ENCODE measurements around the gene MAPK6.

MAPK6 gene

DNA sequence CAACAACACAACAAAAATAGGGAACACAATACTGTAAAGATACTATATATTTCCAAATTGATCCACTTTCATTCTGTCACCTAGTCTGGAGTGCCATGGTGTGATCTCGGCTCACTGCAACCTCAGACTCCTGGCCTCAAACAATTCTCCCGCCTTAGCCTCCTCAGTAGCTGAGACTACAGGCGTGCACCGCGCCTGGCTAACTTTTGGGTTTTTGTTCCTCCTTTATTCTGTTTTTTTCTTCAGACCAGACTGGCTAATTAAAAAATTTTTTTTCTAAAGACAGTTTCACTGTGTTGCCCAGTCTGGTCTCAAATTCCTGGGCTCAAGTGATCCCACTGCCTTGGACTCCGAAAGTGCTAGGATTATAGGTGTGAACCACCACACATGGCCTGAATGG lies 88.2 kb downstream of the MAPK6 start:
- no peak for FAIRE-seq
- no peak for TF ChIP-seq POLR2A (IDR thresholded peaks at IDR 0.05; ENCODE audit: low read depth, low read length)
- no peak for TF ChIP-seq POU2F2 (IDR thresholded peaks at IDR 0.05; ENCODE audit: low read depth, low read length)
- TF ChIP-seq TAF1 (IDR thresholded peaks at IDR 0.05; ENCODE audit: low read depth, low read length), result no peak
- no peak for TF ChIP-seq SPI1 (IDR thresholded peaks at IDR 0.05; ENCODE audit: low read depth, low read length)
- no peak for TF ChIP-seq POLR2AphosphoS5 (IDR thresholded peaks at IDR 0.05; ENCODE audit: low read depth, low read length)
- TF ChIP-seq PAX5 (IDR thresholded peaks at IDR 0.05; ENCODE audit: insufficient read depth, low read length, severe bottlenecking), result no peak
- DNase-seq (ENCODE audit: insufficient read length, low spot score), result no peak

DNA sequence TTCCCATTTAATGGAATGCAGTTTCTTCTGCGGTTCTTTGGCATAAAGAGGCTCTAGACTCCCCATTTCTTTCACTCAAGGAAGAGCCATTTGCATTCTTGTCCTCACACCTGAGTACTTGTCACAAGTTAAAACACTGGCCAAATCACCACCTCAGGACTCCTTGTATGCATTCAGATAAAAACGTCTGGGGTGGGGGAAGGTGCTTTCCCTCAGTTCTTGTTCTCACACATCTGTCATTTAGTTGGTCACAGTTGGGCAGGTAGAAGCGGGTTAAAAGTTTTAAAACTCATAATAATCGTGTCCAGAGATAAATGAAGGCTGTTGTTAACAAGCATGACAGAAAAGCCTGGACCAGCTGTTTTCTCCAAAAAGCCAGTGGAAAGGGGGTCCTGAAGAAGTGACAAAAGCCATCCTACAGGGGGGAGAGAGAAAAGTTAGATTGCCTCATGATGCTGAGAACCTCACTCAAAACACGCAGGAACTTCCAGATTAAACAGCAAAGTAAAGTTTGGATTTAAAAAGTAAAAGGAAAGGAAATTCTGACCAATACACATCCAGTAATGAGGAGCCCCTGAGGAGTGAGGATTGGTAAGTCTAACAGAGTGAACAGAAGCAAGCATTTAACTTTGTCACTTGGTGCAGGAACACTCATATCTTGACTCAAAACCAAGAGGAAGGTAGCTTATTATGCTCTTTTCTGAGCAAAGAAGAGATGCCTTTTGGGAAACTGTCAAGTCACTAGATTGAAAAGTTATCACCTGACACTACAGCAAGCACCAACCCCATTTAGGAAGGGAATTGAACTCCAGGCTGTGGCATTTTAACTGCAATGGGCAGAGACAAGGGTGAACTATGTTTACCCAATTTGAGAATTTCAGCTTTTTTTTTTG lies 90.8 kb downstream of the MAPK6 start:
- DNase-seq (ENCODE audit: insufficient read length, low spot score) (no peak), FAIRE-seq (peak; percentile 57)
- TF ChIP-seq POLR2A (IDR thresholded peaks at IDR 0.05; ENCODE audit: low read depth, low read length), result no peak; the same call in 1 of the 2 replicates
- no peak for TF ChIP-seq SPI1 (IDR thresholded peaks at IDR 0.05; ENCODE audit: low read depth, low read length)
- peak; percentile 88 for TF ChIP-seq PAX5 (IDR thresholded peaks at IDR 0.05; ENCODE audit: insufficient read depth, low read length, severe bottlenecking)
- peak; percentile 15; the same call in 1 of the 2 replicates for TF ChIP-seq POLR2AphosphoS5 (IDR thresholded peaks at IDR 0.05; ENCODE audit: low read depth, low read length)
- no peak; the same call in 1 of the 2 replicates for TF ChIP-seq TAF1 (IDR thresholded peaks at IDR 0.05; ENCODE audit: low read depth, low read length)
- TF ChIP-seq POU2F2 (IDR thresholded peaks at IDR 0.05; ENCODE audit: low read depth, low read length), result peak; percentile 91; the same call in 1 of the 2 replicates

DNA sequence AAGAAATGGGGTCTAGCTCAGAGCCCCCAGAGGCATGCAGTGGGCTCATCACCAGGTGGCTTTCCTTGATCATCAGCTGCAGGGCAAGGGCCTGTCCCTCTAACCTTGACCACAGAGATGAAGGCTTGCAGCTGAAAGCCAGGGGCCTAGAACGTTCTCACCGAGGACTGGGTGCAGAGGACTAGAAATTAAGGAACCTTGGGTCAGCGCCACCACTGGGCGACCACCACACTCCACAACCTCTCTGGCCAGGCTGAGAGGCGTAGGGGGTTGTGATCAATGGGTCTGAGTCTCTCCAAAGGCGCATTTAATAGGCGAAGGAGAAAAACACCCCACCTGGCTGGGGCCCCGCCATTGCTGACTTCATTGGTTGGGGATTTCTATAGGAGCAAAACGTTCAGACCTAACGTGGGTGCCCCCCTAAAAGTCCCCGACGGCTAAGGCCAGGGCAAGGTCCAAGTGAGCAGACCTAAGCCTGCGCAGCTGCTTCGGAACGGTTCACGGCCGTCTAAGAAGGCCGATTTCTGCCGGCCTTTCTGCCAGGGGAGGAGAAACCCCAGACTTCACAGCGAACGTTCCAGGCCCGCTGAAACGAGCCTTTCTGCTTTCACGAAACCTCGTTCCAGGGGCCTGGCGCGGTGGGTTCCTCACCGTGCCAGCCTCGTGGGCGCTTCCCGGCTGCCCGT lies 92.6 kb downstream of the MAPK6 start:
- DNase-seq (ENCODE audit: insufficient read length, low spot score) (no peak), FAIRE-seq (no peak)
- TF ChIP-seq POU2F2 (IDR thresholded peaks at IDR 0.05; ENCODE audit: low read depth, low read length), result peak; percentile 4; the same call in 1 of the 2 replicates
- TF ChIP-seq POLR2A (IDR thresholded peaks at IDR 0.05; ENCODE audit: low read depth, low read length), result peak; percentile 56
- TF ChIP-seq POLR2AphosphoS5 (IDR thresholded peaks at IDR 0.05; ENCODE audit: low read depth, low read length), result 0 out of 2 replicates have a peak, but pooled peaks have one; percentile 11
- no peak; the same call in 1 of the 2 replicates for TF ChIP-seq TAF1 (IDR thresholded peaks at IDR 0.05; ENCODE audit: low read depth, low read length)

DNA sequence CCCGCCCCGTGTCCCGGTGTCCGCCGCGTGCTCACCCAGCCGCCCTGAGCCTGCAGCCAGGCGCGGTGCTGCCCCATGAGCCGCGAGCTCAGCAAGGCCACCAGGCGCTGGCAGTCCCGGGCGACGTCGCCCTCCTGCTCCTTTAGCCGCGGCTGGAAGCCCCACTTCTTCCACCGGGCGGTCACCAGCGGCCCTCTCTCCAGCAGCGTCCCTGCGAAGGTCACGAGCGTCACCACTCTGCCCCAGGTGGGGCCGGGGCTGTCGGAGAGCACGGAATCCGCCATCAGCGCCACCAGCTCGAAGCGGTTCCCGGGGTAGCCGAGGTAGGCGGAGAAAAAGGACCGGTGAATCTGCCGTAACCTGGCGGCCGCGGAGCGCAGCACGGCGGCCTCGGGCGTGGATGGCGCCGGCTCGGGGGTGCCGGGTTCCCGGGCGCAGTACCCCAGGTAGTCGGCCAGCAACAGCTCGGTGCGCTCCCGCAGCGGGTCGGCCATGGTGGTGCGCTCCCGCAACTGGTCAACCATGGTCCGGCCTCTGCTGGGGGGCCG lies 93.3 kb downstream of the MAPK6 start:
- DNase-seq (ENCODE audit: insufficient read length, low spot score), result peak; percentile 63
- TF ChIP-seq SPI1 (IDR thresholded peaks at IDR 0.05; ENCODE audit: low read depth, low read length) (no peak), POLR2AphosphoS5 (IDR thresholded peaks at IDR 0.05; ENCODE audit: low read depth, low read length) (0 out of 2 replicates have a peak, but pooled peaks have one; percentile 21)
- FAIRE-seq, result peak; percentile 72

DNA sequence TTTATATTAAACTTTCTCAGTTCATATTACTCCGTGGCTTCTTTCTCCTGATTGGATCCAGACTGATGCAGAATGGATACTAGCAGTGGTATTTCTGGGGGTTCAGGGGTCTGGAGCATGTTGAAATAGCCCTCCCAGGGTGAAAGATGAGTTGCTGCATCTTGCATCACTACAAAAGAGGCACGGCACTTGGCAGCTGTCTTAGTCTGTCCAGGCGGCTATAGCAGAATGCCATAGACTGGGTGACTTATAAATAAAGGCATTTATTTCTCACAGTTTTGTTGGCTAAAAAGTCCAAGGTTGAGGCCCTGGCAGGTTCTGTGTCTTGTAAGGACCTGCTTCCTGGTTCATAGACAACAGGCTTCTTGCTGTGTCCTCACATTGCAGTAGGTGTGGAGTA lies 94.2 kb downstream of the MAPK6 start:
- FAIRE-seq (no peak), DNase-seq (ENCODE audit: insufficient read length, low spot score) (no peak)
- TF ChIP-seq POLR2A (IDR thresholded peaks at IDR 0.05; ENCODE audit: low read depth, low read length) (no peak), TAF1 (IDR thresholded peaks at IDR 0.05; ENCODE audit: low read depth, low read length) (no peak), POU2F2 (IDR thresholded peaks at IDR 0.05; ENCODE audit: low read depth, low read length) (no peak), PAX5 (IDR thresholded peaks at IDR 0.05; ENCODE audit: insufficient read depth, low read length, severe bottlenecking) (no peak)

DNA sequence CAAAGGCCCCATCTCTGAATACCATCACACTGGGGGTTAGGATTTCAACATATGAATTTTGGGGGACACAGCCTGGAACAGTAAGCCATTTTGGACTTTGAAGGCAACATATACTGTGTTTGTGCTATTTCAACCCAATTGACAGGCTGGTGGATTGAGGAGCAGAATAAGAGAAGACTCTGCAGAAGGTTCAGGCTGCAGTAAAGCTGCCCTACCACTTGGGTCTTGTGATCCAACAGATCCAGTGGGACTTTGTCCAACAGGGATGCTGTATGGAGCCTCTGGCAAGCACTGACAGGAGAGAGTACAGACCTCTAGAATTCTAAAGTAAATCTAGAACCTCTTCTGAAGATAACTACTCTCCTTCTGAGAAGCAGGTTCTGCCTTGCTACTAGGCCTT lies 94.7 kb downstream of the MAPK6 start:
- no peak for DNase-seq (ENCODE audit: insufficient read length, low spot score)
- no peak for FAIRE-seq
- TF ChIP-seq POLR2AphosphoS5 (IDR thresholded peaks at IDR 0.05; ENCODE audit: low read depth, low read length), result no peak
- TF ChIP-seq PAX5 (IDR thresholded peaks at IDR 0.05; ENCODE audit: insufficient read depth, low read length, severe bottlenecking), result no peak
- TF ChIP-seq TAF1 (IDR thresholded peaks at IDR 0.05; ENCODE audit: low read depth, low read length), result no peak

DNA sequence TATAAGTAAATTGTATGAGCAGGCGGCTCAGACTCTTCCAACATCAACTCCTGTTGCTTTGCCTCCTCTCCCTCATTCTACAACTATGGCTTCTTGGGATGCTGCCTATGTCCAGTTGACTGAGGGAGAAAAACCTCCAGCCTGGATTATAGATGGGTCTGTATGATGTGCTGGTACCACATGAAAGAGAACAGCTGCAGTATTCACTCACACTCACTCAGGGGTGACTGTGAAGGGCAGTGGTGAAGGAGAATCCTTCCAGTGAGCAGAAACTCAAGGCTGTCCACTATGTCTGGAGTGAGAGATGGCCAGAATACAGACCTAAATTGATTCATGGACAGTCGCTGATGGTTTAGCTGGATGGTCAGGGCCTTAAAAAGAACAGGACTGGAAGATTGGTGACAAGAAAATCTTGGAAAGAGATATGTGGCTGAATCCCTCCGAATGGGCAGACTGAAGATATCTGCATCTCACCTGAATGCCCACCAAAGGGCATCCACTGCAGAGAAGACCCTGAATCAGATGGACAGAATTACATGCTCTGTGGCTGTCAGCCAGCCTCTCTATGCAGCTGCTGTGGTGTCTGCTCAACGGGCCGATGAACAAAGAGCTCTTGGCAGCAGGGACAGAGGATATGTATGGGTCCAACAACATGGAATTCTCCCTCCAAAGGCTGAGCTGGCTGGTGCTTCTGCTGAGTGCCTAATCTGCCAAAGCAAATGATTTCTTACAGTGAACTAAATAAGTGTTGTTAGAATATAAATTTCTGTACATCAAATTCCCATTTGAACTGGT lies 95.4 kb downstream of the MAPK6 start:
- no peak for DNase-seq (ENCODE audit: insufficient read length, low spot score)
- peak; percentile 31 for FAIRE-seq
- no peak for TF ChIP-seq POU2F2 (IDR thresholded peaks at IDR 0.05; ENCODE audit: low read depth, low read length)

DNA sequence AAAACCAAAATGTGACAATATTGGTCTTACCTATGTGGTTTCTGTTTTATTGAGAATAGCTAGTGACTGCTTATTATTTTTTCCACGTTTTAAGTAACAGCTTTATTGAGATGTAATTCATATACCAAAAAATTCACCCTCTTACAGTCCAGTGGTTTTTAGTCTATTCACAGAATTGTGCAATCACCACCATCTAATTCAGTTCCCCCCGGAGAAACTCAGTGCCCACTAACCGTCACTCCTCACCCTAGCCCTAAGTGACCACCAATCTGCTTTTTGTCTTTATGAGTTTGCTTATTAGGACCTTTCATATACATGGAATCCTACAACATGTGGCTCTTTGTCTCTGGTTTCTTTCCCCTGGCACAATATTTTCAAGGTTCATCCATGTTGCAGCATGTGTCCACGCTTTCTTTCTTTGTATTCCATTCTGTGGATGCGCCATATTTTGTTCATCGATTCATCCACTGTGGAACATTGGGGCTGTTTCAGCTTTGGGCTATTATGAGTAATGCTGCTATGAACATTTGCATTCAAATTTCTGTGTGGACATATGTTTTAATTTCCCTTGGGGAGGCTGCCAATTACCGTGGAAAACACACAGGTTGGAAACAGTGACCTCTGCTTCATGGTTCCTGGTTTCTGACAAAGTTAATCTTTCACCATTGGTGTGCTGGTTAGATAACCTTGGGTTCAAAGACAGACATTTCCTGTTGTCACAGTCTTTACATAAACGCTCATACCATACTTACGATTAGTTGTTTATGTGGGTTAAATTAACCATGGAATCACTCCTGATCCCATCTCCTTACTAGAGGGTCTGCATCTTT lies 96.8 kb downstream of the MAPK6 start:
- DNase-seq (ENCODE audit: insufficient read length, low spot score) (no peak), FAIRE-seq (peak; percentile 47)
- TF ChIP-seq PAX5 (IDR thresholded peaks at IDR 0.05; ENCODE audit: insufficient read depth, low read length, severe bottlenecking) (no peak), POU2F2 (IDR thresholded peaks at IDR 0.05; ENCODE audit: low read depth, low read length) (no peak), TAF1 (IDR thresholded peaks at IDR 0.05; ENCODE audit: low read depth, low read length) (no peak), POLR2AphosphoS5 (IDR thresholded peaks at IDR 0.05; ENCODE audit: low read depth, low read length) (no peak), POLR2A (IDR thresholded peaks at IDR 0.05; ENCODE audit: low read depth, low read length) (no peak), SPI1 (IDR thresholded peaks at IDR 0.05; ENCODE audit: low read depth, low read length) (no peak)
